PFSK-1 (cell line): Measurements from ENCODE around the gene ACR.

ENCODE experiments used
- FOXP2 ChIP-seq: optimal IDR thresholded peaks from 2 replicates; pipeline ENCODE3; 2011; ENCODE audit warnings: borderline replicate concordance, control low read depth, inconsistent platforms; ENCODE audit not compliant: insufficient read depth; ENCODE audit errors: extremely low read length, extremely low read depth
- POLR2AphosphoS5 ChIP-seq: IDR thresholded peaks from 2 replicates; pipeline ENCODE4 v1.6.1; 2012; ENCODE audit warnings: low read depth, mild to moderate bottlenecking, control low read depth, low read length, moderate library complexity
- SIN3A ChIP-seq: IDR thresholded peaks from 2 replicates; pipeline ENCODE4 v1.6.1; 2012; ENCODE audit warnings: mild to moderate bottlenecking, low read length, moderate library complexity, borderline replicate concordance; ENCODE audit not compliant: insufficient read depth
- TAF1 ChIP-seq: IDR thresholded peaks from 2 replicates; pipeline ENCODE4 v1.6.1; 2012; ENCODE audit warnings: low read length, control low read depth, borderline replicate concordance; ENCODE audit not compliant: insufficient read depth
- TF ChIP-seq, protein P1 (sequence below), 2 experiments: IDR thresholded peaks; 2 replicates each; pipeline versions ENCODE4 v1.6.1 to v1.8.0; 2011 to 2012; ENCODE audit warnings: low read depth in 2 of 2, low read length in 2 of 2, control low read depth in 1 of 2, inconsistent platforms in 1 of 2, mild to moderate bottlenecking in 1 of 2, moderate library complexity in 1 of 2; ENCODE audit not compliant: insufficient read depth in 1 of 2

The ACR gene

DNA sequence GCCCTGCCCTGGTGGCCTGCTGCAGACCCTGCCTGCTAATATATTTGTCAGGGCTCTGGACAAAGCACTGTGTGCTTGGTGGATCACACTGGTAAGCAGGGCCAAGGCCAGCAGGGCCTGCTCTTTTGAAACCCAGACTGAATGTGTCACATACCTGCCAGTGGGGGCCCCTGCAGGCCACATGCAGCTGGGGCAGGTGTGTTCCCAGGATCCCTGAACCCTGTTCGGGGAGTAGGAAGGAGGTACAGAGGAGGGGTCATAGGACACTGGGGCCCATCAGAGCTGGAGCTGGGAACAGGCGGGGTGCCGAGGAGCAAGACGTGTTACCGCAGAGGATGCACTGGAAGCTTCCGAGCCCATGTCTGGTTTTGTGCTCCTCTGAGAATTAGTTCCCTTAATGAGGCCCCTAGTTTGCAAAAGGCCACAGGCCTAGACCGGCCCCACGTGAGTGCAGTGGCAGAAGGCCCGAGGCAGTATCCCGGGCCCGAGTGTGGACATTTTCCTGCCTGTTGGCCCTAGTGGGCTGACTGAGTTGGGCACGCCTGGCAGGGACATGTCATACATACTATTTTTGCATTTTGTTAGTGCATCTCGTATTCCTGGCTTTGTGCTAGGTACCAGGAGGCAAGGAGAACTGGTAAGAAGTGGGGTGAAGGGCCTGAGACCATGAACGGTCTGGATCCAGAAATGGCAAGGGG is 11.2 kb upstream of the ACR start:
- TF ChIP-seq POLR2AphosphoS5 (no peak), TAF1 (no peak), SIN3A (no peak), FOXP2 (no peak)
- TF ChIP-seq, protein P1, sequence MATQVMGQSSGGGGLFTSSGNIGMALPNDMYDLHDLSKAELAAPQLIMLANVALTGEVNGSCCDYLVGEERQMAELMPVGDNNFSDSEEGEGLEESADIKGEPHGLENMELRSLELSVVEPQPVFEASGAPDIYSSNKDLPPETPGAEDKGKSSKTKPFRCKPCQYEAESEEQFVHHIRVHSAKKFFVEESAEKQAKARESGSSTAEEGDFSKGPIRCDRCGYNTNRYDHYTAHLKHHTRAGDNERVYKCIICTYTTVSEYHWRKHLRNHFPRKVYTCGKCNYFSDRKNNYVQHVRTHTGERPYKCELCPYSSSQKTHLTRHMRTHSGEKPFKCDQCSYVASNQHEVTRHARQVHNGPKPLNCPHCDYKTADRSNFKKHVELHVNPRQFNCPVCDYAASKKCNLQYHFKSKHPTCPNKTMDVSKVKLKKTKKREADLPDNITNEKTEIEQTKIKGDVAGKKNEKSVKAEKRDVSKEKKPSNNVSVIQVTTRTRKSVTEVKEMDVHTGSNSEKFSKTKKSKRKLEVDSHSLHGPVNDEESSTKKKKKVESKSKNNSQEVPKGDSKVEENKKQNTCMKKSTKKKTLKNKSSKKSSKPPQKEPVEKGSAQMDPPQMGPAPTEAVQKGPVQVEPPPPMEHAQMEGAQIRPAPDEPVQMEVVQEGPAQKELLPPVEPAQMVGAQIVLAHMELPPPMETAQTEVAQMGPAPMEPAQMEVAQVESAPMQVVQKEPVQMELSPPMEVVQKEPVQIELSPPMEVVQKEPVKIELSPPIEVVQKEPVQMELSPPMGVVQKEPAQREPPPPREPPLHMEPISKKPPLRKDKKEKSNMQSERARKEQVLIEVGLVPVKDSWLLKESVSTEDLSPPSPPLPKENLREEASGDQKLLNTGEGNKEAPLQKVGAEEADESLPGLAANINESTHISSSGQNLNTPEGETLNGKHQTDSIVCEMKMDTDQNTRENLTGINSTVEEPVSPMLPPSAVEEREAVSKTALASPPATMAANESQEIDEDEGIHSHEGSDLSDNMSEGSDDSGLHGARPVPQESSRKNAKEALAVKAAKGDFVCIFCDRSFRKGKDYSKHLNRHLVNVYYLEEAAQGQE (IDR thresholded peaks at IDR 0.05; ENCODE audit: insufficient read depth in 1 of 2, low read depth in 2 of 2, low read length in 2 of 2) = no peak

DNA sequence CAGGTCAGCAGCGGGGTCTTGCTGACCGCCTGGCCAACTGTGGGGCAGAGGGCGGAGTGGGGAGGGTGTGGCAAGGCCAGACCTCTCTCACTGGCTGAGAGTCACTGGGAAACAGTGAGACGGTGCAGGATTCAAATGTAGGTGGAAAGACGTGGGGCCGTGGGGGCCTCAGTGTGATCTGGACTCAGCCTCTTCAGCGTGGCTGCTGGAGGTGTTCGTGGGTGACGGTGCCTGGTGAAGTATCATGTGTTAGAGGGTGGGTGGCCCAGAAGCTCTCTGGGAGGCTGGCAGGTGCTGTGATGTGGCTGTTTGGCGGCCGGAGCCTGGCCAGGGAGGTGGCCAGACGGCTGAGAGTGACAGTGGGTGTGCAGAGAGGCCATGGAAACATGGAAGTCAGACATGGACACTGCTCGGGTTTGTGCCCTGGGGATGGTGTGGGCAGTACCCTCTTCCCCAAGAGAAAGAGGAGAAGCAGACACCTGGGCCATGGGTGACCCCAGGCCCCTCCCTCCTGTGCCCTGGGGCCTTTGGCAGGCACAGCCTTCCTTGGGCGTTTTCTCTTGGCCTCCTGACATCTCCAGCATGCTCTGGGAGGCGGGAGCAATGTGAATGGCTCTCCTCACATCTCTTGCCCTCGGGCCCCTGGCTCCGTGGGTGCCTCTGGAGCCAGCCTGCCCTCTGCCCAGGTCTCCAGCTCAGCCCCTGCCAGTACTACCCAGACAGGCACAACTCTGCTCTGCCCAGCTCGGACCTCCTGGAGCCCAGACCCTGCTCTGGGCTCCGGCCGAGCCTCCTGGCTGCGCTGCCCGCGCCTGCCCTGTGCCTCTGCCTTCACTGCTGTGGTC is 10.1 kb upstream of the ACR start:
- no peak for TF ChIP-seq SIN3A
- TF ChIP-seq TAF1 = no peak
- no peak for TF ChIP-seq FOXP2
- TF ChIP-seq, protein P1 (IDR thresholded peaks at IDR 0.05; ENCODE audit: insufficient read depth in 1 of 2, low read depth in 2 of 2, low read length in 2 of 2) = no peak
- no peak for TF ChIP-seq POLR2AphosphoS5

DNA sequence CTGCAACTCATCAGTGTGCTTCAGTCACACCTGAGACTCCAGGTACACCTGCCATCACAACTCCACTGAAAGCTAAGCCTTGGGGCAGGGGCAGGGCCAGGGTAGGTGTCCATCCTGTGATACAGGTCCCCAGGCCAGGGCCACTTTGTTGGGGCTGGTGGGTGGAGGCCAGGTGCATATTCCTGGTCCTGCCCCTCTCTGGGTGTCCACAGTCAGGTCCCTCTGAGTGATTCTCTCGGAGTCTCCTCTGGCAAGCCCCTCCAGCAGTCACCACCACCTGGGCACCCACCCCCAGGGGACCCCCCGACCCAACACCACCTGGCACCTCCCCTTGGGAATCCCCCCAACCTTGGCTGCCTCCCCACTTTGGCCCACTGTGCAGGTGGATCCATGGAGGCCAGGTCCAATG is 9.5 kb upstream of the ACR start:
- TF ChIP-seq, protein P1 (IDR thresholded peaks at IDR 0.05; ENCODE audit: insufficient read depth in 1 of 2, low read depth in 2 of 2, low read length in 2 of 2) = no peak
- TF ChIP-seq FOXP2 = no peak
- no peak for TF ChIP-seq POLR2AphosphoS5
- TF ChIP-seq SIN3A = no peak
- TF ChIP-seq TAF1 = no peak

DNA sequence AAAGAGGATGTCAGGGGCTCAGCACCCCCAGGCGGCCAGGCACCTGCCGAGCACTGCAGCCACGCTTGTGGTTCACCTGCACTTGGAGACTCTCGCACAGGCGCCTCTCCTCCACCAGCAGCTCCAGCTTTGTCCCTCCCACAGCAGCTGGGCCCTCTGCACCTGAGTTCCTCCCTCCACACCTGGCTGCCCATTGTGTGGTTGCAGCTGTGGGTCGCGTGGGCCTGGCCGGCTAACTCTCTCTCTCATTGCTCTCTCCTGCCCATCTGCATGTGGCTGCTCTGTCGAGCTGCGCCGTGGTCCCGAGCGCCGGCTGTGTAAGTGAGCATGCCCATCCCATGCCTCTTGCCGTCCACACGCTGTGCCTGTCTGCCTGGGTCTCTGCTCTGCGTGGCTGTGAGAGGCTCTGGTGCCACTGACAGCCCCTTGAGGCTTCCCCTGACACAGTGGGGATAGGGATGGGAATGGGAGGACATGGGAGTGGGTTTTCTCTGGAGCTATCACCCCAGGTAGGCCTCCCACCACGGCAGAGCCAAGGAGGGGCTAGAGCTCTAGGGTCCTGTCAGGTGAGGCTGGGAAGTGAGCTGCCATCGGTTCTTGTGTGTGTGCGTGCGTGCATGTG is 8.5 kb upstream of the ACR start:
- TF ChIP-seq TAF1 (no peak), FOXP2 (no peak), SIN3A (no peak), POLR2AphosphoS5 (no peak)
- TF ChIP-seq, protein P1 (IDR thresholded peaks at IDR 0.05; ENCODE audit: insufficient read depth in 1 of 2, low read depth in 2 of 2, low read length in 2 of 2) = no peak
